Measurements from ENCODE around the gene WFDC1.
A peak's percentile ranks its signal among the peaks of the same experiment; 100 is the strongest.

Gene WFDC1

GRCh38 chr16:84283314-84284153 lies 11.1 kb upstream of the WFDC1 start:
- DNase-seq (ENCODE audit: low spot score) = no peak
- POLR2A ChIA-PET (ENCODE audit: low non-redundant PET) = no interaction called here
- TF ChIP-seq, protein P1, sequence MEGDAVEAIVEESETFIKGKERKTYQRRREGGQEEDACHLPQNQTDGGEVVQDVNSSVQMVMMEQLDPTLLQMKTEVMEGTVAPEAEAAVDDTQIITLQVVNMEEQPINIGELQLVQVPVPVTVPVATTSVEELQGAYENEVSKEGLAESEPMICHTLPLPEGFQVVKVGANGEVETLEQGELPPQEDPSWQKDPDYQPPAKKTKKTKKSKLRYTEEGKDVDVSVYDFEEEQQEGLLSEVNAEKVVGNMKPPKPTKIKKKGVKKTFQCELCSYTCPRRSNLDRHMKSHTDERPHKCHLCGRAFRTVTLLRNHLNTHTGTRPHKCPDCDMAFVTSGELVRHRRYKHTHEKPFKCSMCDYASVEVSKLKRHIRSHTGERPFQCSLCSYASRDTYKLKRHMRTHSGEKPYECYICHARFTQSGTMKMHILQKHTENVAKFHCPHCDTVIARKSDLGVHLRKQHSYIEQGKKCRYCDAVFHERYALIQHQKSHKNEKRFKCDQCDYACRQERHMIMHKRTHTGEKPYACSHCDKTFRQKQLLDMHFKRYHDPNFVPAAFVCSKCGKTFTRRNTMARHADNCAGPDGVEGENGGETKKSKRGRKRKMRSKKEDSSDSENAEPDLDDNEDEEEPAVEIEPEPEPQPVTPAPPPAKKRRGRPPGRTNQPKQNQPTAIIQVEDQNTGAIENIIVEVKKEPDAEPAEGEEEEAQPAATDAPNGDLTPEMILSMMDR (conservative IDR thresholded peaks at IDR 0.05; ENCODE audit: low read depth) = no peak
- CTCF ChIA-PET = no interaction called here
- no peak overlapping the region for H3K27ac ChIP-seq

GRCh38 chr16:84284154-84284722 lies 10.4 kb upstream of the WFDC1 start:
- ChIA-PET POLR2A (ENCODE audit: low non-redundant PET) (no interaction called here), CTCF (no interaction called here)
- TF ChIP-seq, protein P1 (conservative IDR thresholded peaks at IDR 0.05; ENCODE audit: low read depth) = no peak
- no peak overlapping the region for H3K27ac ChIP-seq
- DNase-seq (ENCODE audit: low spot score) = peak; percentile 25

DNA sequence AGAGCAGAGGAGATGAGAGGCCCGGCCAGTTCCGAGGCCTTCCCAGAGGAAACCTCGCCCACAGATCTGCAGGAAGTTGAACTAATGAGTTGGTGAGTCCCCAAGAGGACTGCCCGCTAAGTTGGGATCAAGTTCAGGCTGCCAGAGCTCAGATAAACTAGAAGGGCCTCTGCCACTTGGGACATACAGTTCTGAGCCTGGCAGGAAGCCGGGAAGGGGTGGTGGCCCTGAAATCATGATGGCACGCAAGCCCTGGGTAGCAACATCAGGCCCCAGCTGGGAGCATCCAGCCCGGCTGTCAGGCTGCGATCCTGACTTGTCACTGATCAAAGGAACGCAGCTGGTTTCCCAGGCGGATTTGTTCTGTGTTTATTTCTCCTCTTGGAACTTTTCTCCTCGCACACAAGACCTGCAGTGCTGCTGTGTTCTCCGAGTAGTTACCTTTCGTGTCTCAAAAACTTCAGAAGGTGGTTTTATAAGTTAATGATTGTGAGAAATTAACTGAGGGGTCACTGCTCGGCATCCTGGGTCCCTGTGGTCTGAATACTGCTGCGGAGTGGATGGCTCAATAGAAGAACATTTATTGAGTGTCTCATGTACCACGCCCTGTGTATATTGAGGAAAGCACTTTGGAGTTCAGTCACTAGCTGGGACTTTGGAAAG lies 8.0 kb upstream of the WFDC1 start:
- TF ChIP-seq, protein P1 (conservative IDR thresholded peaks at IDR 0.05; ENCODE audit: low read depth) = no peak
- no peak overlapping the region for H3K27ac ChIP-seq
- CTCF ChIA-PET = interaction anchor here (0.7 to 1.2 kb wide), 3 partner anchors 10 to 198 kb away, joined by 3 to 4 read pairs (median 3); no protein-coding TSS in a partner anchor
- POLR2A ChIA-PET (ENCODE audit: low non-redundant PET) = no interaction called here
- no peak for DNase-seq (ENCODE audit: low spot score)

DNA sequence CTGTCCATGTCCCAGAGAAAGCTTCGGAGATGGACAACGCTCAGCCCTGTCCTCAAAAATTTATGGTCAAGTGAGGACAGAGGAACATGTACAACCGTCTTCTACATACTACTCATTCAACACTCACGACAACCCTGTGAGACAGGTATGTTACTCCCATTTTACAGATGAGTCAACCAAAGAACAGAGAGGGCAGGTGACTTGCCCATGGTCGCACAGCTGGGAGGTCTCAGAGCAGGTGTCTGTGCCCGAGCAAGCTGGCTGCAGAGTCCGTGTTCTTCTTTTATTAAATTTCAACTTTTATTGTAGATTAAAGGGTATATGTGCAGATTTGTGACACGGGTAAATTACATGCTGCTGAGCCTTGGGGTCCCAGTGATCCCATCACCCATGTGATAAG lies 5.8 kb upstream of the WFDC1 start:
- POLR2A ChIA-PET (ENCODE audit: low non-redundant PET) = no interaction called here

DNA sequence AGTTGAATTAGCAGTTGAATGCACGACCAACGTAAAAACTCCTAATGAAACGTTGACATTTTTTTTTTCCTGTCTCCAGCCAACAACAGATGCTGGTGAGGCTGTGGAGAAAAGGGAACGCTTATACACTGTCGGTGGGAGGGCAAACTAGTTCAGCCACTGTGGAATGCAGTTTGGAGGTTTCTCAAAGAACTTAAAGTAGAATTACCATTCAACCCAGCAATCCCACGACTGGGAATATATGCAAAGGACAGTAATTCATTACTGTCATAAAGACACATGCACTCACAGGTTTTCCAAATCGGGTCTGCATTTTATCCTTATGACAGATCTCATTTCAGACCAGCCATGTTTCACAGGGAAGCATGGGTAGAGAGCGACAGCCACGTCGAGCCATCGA lies 3.5 kb upstream of the WFDC1 start:
- TF ChIP-seq, protein P1 (conservative IDR thresholded peaks at IDR 0.05; ENCODE audit: low read depth) = no peak
- CTCF ChIA-PET = no interaction called here
- POLR2A ChIA-PET (ENCODE audit: low non-redundant PET) = no interaction called here
- no peak overlapping the region for H3K27ac ChIP-seq
- DNase-seq (ENCODE audit: low spot score) = no peak

More for the DNA sequence above, 5.8 kb upstream of the WFDC1 start:
- CTCF ChIA-PET = no interaction called here
- no peak for DNase-seq (ENCODE audit: low spot score)
- H3K27ac ChIP-seq = no peak overlapping the region
- TF ChIP-seq, protein P1 (conservative IDR thresholded peaks at IDR 0.05; ENCODE audit: low read depth) = no peak

DNA sequence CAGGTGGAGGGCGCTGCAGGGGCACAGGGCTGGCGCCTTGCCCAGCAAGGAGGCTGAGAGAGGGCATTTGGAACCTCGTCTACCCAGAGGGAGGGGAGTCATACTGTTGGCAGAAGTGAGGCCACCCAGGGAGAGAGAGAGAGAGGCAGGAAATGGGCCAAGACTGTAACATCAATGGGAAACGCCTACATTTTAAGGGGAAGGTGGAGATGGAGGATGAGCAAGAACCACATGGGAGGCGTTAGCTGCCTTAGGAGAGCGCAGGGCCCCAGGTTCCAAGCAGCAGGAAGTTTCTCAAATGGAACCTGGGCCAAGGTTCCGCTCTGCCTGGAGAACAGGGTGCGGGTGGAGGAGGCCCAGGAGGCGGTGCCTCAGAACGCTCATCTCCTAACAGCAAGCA lies 2.7 kb upstream of the WFDC1 start:
- H3K27ac ChIP-seq = no peak overlapping the region
- ChIA-PET POLR2A (ENCODE audit: low non-redundant PET) (no interaction called here), CTCF (interaction anchor here (0.5 kb wide), 1 partner anchor 211 kb away, joined by 3 read pairs; no protein-coding TSS in a partner anchor)
- no peak for DNase-seq (ENCODE audit: low spot score)
- TF ChIP-seq, protein P1 (conservative IDR thresholded peaks at IDR 0.05; ENCODE audit: low read depth) = no peak
